Measurements from ENCODE around the gene PAIP2B.
"Not testable (repeated sequence)": the region's sequence is repeated elsewhere in the genome, so short reads cannot be mapped to it uniquely, and the experiment has no call there.

The PAIP2B gene

GRCh38 chr2:71216501-71216900 is 10.4 kb downstream of the PAIP2B start:
- DNase-seq (ENCODE audit: low read depth), result no peak

DNA sequence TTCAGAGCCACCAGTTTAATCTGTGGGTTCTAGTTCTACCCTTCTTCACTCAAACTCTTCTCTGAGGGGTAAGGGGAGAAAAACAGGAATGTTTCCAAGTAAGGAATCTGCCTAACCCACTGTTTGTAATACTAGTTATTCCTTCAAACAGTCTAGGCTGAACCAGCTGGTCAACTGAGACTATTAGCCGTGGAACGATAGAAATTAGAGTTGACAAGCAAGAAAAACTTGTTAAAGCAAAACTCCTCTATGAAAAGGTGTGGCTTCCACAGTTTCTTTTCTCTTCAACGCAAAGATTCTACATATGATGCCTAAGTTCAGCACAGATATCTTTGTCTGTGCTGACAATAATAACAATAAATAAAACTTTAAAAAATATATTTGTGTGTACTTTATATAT is 11.5 kb downstream of the PAIP2B start:
- no peak for DNase-seq (ENCODE audit: low read depth)

DNA sequence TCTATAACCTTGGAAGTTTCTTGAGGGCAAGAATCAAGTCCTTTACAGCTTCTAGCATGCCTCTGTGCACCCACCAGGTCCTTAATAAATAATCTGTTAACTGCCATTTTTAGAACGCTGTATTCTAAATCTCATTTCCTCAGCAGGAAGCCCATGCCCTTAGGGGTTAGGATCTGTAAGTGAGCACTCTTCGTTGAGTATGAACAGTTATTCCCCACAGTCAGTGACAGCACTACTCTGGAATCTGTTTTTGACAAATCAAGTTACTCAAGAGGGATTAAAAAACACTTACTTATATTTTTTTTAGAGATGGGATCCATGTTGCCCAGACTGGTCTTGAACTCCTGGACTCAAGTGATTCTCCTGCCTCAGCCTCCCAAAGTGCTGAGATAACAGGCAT is 14.6 kb downstream of the PAIP2B start:
- DNase-seq (ENCODE audit: low read depth), result no peak

- DNase-seq (ENCODE audit: low read depth), result no peak
Observed at GRCh38 chr2:71210292-71210691, 16.6 kb downstream of the PAIP2B start.

DNA sequence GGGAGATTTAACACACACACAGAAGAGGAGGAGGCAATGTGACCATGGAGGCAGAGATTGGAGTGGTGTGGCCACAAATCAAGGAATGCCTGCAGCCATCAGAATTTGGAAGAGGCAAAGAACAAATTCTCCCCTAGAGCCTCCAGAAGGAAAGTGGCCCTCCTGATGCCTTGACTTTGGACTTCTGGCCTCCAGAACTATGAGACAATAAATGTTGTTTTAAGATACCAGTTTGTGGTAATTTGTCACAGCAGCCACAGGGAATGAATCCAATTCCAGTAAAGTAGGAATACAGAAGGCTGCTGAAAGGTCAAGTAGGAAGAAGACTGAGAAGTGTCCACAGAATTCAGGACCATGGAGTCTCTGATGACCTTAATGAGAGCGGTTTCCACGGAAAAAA is 18.1 kb downstream of the PAIP2B start:
- no peak for DNase-seq (ENCODE audit: low read depth)

DNA sequence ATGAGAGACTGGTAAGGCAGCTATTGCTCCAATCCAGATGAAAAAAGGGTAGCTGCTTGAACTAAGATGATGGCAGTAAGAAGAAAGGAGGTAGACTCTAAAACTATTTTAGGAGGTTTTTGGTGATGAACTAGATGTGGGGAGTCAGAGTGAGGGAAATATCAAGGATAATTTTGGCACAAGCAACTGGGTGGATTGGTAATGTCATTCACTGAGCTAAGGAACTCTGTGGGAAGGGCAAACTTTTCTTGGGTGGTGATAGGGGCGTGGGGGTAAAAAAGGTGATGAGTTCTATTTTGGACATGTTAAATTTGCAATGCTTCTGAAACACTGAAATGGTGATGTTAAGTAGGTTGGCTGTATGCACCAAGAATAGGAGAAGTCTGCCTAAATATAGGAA is 19.3 kb downstream of the PAIP2B start:
- DNase-seq (ENCODE audit: low read depth), result no peak

DNA sequence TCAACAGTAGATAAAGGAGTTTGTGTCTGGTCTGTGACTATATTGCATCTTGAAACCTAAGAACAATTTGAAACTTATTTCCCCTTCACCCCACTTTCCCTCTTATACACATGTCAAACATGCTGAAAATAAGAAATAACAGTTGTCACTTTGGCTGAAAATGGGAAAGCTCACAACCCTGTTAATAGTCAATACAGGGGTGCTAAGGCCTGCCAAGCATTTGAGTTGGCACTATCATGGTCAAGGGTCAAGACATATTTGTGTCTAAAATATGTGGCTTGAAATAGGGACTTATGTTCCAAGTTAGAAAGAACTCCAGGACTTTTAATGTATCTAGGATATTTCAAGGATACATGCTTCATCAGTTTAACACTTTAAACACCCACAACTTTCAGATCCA is 20.6 kb downstream of the PAIP2B start:
- DNase-seq (ENCODE audit: low read depth), result no peak

DNA sequence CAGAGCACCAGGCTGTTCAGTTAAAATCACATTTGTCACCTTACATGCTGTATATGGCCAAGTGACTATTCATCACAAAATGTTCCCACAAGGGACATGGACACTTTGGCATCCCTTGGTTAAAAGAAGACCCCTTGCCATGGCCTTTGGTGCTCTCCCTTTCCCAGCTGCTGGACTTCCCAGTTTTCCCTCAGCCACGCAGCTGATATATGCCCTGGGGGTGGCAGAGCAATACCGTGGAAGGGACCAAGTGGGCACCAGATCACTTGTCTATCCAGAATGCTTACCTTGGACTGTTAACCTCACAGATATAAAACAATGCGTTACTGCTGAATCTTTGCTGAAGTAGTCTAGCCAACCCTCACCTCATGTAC is 35.3 kb downstream of the PAIP2B start:
- DNase-seq (ENCODE audit: low read depth), result no peak

GRCh38 chr2:71190656-71191569 is 36.0 kb downstream of the PAIP2B start:
- no peak for DNase-seq (ENCODE audit: low read depth)

DNA sequence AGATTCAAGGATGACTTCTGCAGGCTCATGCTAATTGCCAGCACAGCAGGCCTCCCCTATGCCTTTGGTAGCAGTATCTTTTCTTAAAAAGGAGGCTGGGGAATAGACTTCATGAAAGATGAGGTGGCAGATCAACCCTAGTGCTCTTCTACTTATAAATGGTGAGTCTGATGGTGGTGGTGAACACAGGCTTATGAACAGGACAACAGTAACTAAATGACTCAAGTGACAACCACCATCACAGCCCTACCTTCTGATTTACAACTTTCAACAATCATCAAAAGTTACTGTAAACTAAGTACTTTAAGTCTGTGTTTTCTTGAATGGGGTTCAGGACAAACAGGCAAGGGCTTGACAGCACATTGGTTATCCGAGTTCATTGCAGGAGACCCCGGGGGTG is 39.3 kb downstream of the PAIP2B start:
- DNase-seq (ENCODE audit: low read depth), result no peak

- no peak for DNase-seq (ENCODE audit: low read depth)
Observed at GRCh38 chr2:71186973-71187372, 39.9 kb downstream of the PAIP2B start.

GRCh38 chr2:71183306-71184115 is 43.4 kb downstream of the PAIP2B start:
- not testable (repeated sequence) for DNase-seq (ENCODE audit: low read depth)

- no peak for DNase-seq (ENCODE audit: low read depth)
Observed at GRCh38 chr2:71181316-71181715, 45.6 kb downstream of the PAIP2B start.

- not testable (repeated sequence) for DNase-seq (ENCODE audit: low read depth)
Observed at GRCh38 chr2:71178836-71179235, 48.1 kb downstream of the PAIP2B start.

DNA sequence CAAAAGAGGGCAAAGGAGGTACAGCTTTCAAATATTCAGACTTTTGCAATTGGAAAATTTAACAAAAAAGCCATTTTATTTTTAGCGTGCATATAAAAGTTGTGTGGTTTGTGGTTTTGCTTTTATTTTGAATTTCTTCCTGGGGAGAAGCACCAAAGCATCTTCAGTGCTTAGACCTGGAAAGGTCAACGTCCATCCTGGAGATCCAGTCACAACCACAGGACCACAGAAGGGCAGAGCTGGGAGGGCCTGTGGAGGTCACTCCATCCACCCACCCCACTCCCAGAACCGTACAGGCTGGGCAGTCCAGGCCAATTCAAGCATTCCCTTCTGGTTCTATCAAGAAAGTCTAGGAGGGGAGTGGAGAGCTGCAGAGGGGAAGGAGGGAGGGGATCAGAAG is 52.7 kb downstream of the PAIP2B start:
- DNase-seq (ENCODE audit: low read depth), result no peak

GRCh38 chr2:71173096-71173495 is 53.8 kb downstream of the PAIP2B start:
- DNase-seq (ENCODE audit: low read depth), result no peak

GRCh38 chr2:71166812-71167211 is 60.1 kb downstream of the PAIP2B start:
- DNase-seq (ENCODE audit: low read depth), result no peak

DNA sequence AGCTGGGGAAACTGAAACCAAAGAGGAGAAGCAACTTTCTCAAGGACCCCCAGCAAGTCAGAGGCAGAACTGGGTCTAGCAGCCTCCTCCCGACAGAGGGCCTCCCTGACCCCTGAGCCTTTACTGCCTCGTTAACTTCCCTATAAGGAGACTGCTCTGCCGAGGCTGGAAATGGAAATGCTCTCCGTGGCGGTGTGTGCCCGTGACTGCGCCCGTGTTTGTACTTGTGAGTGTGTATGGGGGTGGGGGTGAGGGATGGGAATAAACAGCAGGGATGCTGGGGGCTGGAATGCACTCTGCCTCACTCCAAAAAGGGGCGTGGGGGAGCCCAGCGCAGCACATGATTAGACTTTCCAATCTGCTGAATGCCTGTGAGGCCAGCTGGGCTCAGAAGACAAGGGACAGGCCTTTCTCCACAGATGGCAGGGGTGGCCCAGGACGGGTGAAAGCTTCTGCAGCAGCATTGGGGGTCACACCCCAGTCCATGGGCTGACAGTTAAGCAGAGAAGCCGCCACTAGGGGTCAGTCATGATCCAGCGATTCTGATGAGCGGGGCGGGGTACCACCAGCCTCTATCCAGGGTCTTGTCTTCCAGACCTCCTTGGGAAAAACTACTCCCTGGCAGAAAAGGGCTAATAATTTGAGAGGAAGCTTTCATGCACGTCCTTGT is 69.6 kb downstream of the PAIP2B start:
- DNase-seq (ENCODE audit: low read depth), result peak; percentile 3

DNA sequence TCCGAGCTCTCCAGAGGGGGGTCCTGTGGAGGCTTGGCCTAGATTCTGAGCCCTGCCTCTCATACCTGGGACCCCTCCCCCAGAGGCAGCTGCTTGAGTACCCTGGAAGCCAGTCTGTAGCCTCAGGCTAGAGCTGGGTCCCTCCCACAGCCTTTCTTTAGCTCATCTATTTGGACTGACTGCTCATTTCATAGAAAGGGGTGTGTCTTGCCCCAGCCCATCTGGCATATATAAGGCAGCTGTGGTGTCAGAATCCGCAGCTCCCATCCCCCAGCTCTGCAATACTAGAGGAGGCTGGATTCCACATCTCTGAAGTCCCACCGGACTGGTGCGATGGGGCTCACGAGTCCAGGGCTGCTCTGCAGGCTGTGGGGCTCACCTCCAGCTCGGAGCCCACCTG is 70.3 kb downstream of the PAIP2B start:
- no peak for DNase-seq (ENCODE audit: low read depth)

GRCh38 chr2:71155846-71156245 is 71.1 kb downstream of the PAIP2B start:
- no peak for DNase-seq (ENCODE audit: low read depth)

DNA sequence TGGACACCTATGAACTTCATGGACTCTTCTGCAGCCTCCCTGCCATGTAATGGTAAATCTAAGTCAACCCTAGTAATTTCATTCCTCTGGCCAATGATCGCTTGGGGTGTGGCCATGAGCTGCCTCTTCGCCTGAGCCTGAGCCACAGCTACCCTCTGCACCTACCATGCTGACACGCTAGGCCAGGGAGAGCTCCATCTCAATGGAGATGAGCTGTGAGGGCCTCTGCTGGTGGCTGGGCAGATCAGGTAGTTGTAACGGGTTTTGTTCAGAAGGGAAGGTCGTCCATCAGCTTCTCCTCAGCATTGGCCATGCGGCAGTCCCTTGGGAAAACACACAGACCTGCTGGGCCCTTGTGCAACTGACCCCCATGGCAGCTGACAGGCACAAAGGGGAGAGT is 72.1 kb downstream of the PAIP2B start:
- no peak for DNase-seq (ENCODE audit: low read depth)

- no peak for DNase-seq (ENCODE audit: low read depth)
Observed at GRCh38 chr2:71154279-71154678, 72.6 kb downstream of the PAIP2B start.
